Medulla oblongata (tissue), 1 donor: ENCODE data around the gene PGPEP1.
"Not testable (repeated sequence)": the region's sequence is repeated elsewhere in the genome, so short reads cannot be mapped to it uniquely, and the experiment has no call there.

Experiments
- DNase-seq: peaks from one replicate; pipeline ENCODE4 v3.0.0-alpha.2; 2015; ENCODE audit errors: extremely low spot score

Gene PGPEP1

GRCh38 chr19:18308051-18308947 lies 32.1 kb upstream of the PGPEP1 start:
- no peak for DNase-seq

GRCh38 chr19:18308948-18309325 lies 31.5 kb upstream of the PGPEP1 start:
- DNase-seq, result no peak

GRCh38 chr19:18309525-18310064 lies 30.8 kb upstream of the PGPEP1 start:
- DNase-seq, result no peak

GRCh38 chr19:18310118-18310909 lies 30.1 kb upstream of the PGPEP1 start:
- no peak for DNase-seq

- DNase-seq, result no peak
These were observed 29.4 kb upstream of the PGPEP1 start for GRCh38 chr19:18310966-18311365.

GRCh38 chr19:18311502-18312091 lies 28.8 kb upstream of the PGPEP1 start:
- no peak for DNase-seq

- DNase-seq, result no peak
These were observed 28.3 kb upstream of the PGPEP1 start for GRCh38 chr19:18312092-18312534.

GRCh38 chr19:18313398-18313797 lies 27.0 kb upstream of the PGPEP1 start:
- no peak for DNase-seq

GRCh38 chr19:18317961-18318800 lies 22.2 kb upstream of the PGPEP1 start:
- DNase-seq, result no peak

GRCh38 chr19:18319591-18320135 lies 20.7 kb upstream of the PGPEP1 start:
- DNase-seq, result no peak

GRCh38 chr19:18320865-18321733 lies 19.3 kb upstream of the PGPEP1 start:
- DNase-seq, result no peak

GRCh38 chr19:18321734-18322102 lies 18.7 kb upstream of the PGPEP1 start:
- no peak for DNase-seq

- no peak for DNase-seq
These were observed 18.1 kb upstream of the PGPEP1 start for GRCh38 chr19:18322318-18322758.

GRCh38 chr19:18322759-18323460 lies 17.5 kb upstream of the PGPEP1 start, which contains the start of gene LSM4:
Gene LSM4, minus strand, starts transcription at chr19:18323076. Its CDS starts 56 bp downstream, at chr19:18323020.
- peak; percentile 97 for DNase-seq

GRCh38 chr19:18324373-18324731 lies 16.0 kb upstream of the PGPEP1 start:
- not testable (repeated sequence) for DNase-seq

GRCh38 chr19:18326772-18327171 lies 13.6 kb upstream of the PGPEP1 start:
- DNase-seq, result no peak

- DNase-seq, result peak; percentile 99
These were observed 11.9 kb upstream of the PGPEP1 start for GRCh38 chr19:18328340-18329034.

- DNase-seq, result no peak
These were observed 11.4 kb upstream of the PGPEP1 start for GRCh38 chr19:18329035-18329376.

GRCh38 chr19:18330868-18331267 lies 9.5 kb upstream of the PGPEP1 start:
- no peak for DNase-seq
